KMS-11 (cell line): ENCODE data around the gene RLF.

Source experiments
- H2AFZ ChIP-seq: fragments of 200-600 bp; sonication (generic); 2 replicates; pipeline ENCODE4 v1.6.1; 2016; ENCODE audit warnings: antibody characterized with exemption, mixed run types, low read depth
- H3K27ac ChIP-seq: fragments of 200-600 bp; sonication (generic); 2 replicates; pipeline ENCODE4 v1.6.1; 2016; ENCODE audit warnings: mild to moderate bottlenecking, mixed run types
- H3K27me3 ChIP-seq: fragments of 200-600 bp; sonication (generic); 2 replicates; pipeline ENCODE4 v1.6.1; 2017; ENCODE audit warnings: mild to moderate bottlenecking, low read depth, mixed run types, moderate library complexity; ENCODE audit not compliant: insufficient read depth
- H3K36me3 ChIP-seq: fragments of 200-600 bp; sonication (generic); 2 replicates; pipeline ENCODE4 v1.6.1; 2017; ENCODE audit warnings: mild to moderate bottlenecking, mixed run types; ENCODE audit not compliant: insufficient read depth
- H3K4me1 ChIP-seq: fragments of 200-600 bp; sonication (generic); 2 replicates; pipeline ENCODE4 v1.6.1; 2016; ENCODE audit warnings: mild to moderate bottlenecking, low read depth, mixed run types; ENCODE audit not compliant: poor library complexity, severe bottlenecking
- H3K4me2 ChIP-seq: fragments of 200-600 bp; sonication (generic); 2 replicates; pipeline ENCODE4 v1.7.0; 2016; ENCODE audit warnings: mild to moderate bottlenecking, mixed run types
- H3K4me3 ChIP-seq: fragments of 200-600 bp; sonication (generic); IDR thresholded peaks from 2 replicates; pipeline ENCODE4 v1.6.1; 2017; ENCODE audit warnings: low read depth, low read length, mixed read lengths; ENCODE audit not compliant: insufficient read depth
- H3K79me2 ChIP-seq: fragments of 200-600 bp; sonication (generic); 2 replicates; pipeline ENCODE4 v1.6.1; 2016; ENCODE audit warnings: low read depth, mixed run types; ENCODE audit not compliant: insufficient read depth
- H3K9ac ChIP-seq: fragments of 200-600 bp; sonication (generic); 2 replicates; pipeline ENCODE4 v1.6.1; 2016; ENCODE audit warnings: mild to moderate bottlenecking, mixed run types
- H4K20me1 ChIP-seq: fragments of 200-600 bp; sonication (generic); 2 replicates; pipeline ENCODE4 v1.6.1; 2016; ENCODE audit warnings: mild to moderate bottlenecking, mixed run types; ENCODE audit not compliant: insufficient read depth
- TF ChIP-seq, protein P1 (sequence below): fragments of 200-600 bp; sonication (generic); conservative IDR thresholded peaks from 2 replicates; pipeline ENCODE4 v1.6.1; 2017; ENCODE audit warnings: low read depth, mild to moderate bottlenecking, antibody characterized with exemption, low read length, moderate library complexity, mixed read lengths

RLF gene

DNA sequence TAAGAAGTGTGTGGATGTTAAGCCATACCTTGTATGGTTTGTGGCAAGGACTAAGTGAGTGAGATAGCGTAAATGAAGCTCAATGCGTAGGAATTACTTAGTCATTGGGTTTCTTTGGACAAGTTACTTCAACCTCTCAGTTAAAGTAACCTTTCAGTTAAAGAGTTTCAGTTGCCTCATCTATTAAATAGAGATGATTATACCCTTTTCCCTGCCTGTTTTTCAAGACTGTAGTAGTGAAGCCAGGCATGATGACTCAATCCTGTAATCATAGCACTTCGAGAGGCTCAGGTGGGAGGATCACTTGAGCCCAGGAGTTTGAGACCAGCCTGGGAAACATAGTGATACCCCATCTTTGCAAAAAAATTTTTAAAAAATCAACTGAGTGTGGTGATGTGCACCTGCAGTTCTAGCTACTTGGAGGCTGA, 103.2 kb downstream of the RLF start:
- H3K4me1 ChIP-seq: peaks cover 45% of the 10 kb centered on the region
- no peaks in the 10 kb centered on the region; the same call in 1 of the 2 replicates for H3K27me3 ChIP-seq
- peaks cover 12% of the 10 kb centered on the region; the same call in 1 of the 2 replicates for H3K36me3 ChIP-seq
- no peak overlapping the region for H3K4me3 ChIP-seq
- H2AFZ ChIP-seq: no peak overlapping the region
- no peak overlapping the region for H3K9ac ChIP-seq
- TF ChIP-seq, protein P1, sequence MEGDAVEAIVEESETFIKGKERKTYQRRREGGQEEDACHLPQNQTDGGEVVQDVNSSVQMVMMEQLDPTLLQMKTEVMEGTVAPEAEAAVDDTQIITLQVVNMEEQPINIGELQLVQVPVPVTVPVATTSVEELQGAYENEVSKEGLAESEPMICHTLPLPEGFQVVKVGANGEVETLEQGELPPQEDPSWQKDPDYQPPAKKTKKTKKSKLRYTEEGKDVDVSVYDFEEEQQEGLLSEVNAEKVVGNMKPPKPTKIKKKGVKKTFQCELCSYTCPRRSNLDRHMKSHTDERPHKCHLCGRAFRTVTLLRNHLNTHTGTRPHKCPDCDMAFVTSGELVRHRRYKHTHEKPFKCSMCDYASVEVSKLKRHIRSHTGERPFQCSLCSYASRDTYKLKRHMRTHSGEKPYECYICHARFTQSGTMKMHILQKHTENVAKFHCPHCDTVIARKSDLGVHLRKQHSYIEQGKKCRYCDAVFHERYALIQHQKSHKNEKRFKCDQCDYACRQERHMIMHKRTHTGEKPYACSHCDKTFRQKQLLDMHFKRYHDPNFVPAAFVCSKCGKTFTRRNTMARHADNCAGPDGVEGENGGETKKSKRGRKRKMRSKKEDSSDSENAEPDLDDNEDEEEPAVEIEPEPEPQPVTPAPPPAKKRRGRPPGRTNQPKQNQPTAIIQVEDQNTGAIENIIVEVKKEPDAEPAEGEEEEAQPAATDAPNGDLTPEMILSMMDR: no peak
- H3K79me2 ChIP-seq: peaks cover 52% of the 10 kb centered on the region
- 0 out of 2 replicates have a peak overlapping the region, but pooled peaks have one; percentile 6 for H3K27ac ChIP-seq
- no peak overlapping the region for H3K4me2 ChIP-seq
- no peaks in the 10 kb centered on the region for H4K20me1 ChIP-seq

DNA sequence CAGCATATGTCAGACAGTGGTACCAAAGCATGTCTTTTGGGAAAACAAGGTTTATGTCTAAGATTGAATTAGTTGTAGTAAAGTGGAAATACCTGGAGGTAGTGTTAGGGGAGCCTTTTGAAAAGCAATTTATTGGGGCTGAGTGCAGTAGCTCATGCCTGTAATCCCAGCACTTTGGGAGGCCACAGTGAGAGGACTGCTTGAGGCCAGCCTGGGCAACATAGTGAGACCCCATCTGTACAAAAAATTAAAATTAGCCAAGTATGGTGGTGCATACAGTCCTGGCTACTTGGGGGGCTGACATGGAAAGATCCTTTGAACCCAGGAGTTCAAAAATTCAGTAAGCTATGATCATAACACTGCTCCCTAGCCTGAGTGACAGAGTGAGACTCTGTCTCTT, 104.1 kb downstream of the RLF start:
- H3K36me3 ChIP-seq: peaks cover 12% of the 10 kb centered on the region; the same call in 1 of the 2 replicates
- no peak overlapping the region for H3K9ac ChIP-seq
- H3K27ac ChIP-seq: no peak overlapping the region
- TF ChIP-seq, protein P1: no peak
- H3K79me2 ChIP-seq: peaks cover 45% of the 10 kb centered on the region
- H3K4me3 ChIP-seq: no peak overlapping the region
- peaks cover 40% of the 10 kb centered on the region for H3K4me1 ChIP-seq
- H3K27me3 ChIP-seq: no peaks in the 10 kb centered on the region; the same call in 1 of the 2 replicates
- no peaks in the 10 kb centered on the region for H4K20me1 ChIP-seq
- H3K4me2 ChIP-seq: no peak overlapping the region
- no peak overlapping the region for H2AFZ ChIP-seq

DNA sequence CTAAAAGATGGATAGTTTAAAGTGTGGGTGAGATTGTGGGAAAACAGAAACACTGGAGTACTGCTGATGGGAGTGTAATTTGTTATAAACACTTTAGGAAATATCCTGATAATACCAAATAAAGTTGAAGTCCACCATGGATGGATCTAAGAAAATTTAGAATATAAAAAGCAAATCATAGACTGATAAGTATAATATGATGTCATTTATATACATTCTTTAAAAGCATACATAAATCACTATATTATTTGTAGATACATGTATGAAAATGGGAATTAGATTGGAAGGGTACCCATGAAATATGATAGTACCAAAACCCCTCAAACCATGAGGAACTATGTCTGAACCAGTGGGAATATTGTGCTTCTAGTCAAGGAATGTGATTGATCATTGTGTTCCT, 104.7 kb downstream of the RLF start:
- no peak overlapping the region for H2AFZ ChIP-seq
- peaks cover 10% of the 10 kb centered on the region; the same call in 1 of the 2 replicates for H3K36me3 ChIP-seq
- no peak overlapping the region for H3K4me2 ChIP-seq
- TF ChIP-seq, protein P1: no peak
- H4K20me1 ChIP-seq: no peaks in the 10 kb centered on the region
- H3K27ac ChIP-seq: no peak overlapping the region
- no peaks in the 10 kb centered on the region; the same call in 1 of the 2 replicates for H3K27me3 ChIP-seq
- peaks cover 34% of the 10 kb centered on the region for H3K4me1 ChIP-seq
- H3K4me3 ChIP-seq: no peak overlapping the region
- peaks cover 38% of the 10 kb centered on the region; the same call in 1 of the 2 replicates for H3K79me2 ChIP-seq
- H3K9ac ChIP-seq: no peak overlapping the region

DNA sequence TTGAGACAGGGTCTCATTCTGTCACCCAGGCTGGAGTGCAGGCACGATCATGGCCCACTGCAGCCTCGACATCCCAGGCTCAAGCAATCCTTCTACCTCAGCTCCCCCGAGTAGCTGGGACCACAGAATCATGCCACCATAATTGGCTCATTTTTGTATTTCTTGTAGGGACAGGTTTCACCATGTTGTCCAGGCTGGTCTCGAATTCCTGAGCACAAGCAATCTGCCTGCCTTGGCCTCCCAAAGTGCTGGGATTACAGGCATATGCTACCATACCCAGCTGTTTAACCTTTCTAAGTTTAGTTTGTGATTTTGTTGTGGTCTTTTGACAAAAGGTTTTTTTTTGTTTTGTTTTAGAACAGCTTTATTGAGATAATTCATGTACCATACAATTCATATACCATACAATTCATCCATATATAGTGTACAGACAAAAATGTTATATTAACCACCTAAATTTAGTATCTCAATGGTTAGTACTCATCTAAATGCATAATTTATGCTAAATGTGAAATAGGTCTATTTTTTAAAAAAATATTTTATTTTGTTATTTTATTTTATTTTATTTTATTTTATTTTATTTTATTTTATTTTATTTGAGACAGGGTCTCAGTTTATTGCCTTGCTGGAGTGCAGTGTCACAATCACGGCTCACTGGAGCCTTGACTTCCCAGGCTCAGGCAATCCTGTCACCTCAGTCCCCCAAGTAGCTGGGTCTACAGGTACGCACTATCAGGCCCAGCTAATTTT, 105.8 kb downstream of the RLF start:
- TF ChIP-seq, protein P1: no peak
- Histone ChIP-seq H3K4me3 (no peak overlapping the region), H3K27me3 (no peaks in the 10 kb centered on the region), H3K4me1 (peaks cover 24% of the 10 kb centered on the region), H3K9ac (no peak overlapping the region), H3K79me2 (peaks cover 28% of the 10 kb centered on the region; the same call in 1 of the 2 replicates), H2AFZ (no peak overlapping the region), H3K27ac (no peak overlapping the region), H3K4me2 (no peak overlapping the region), H3K36me3 (peaks cover 12% of the 10 kb centered on the region; the same call in 1 of the 2 replicates), H4K20me1 (no peaks in the 10 kb centered on the region)
